GM10847 (cell line): Measurements from ENCODE around the gene CTNNBL1.

Experiments
- POLR2A ChIP-seq: IDR thresholded peaks from 2 replicates; pipeline ENCODE4 v1.6.1; 2011; ENCODE audit not compliant: insufficient read length; ENCODE audit errors: extremely low read depth

Gene CTNNBL1

DNA sequence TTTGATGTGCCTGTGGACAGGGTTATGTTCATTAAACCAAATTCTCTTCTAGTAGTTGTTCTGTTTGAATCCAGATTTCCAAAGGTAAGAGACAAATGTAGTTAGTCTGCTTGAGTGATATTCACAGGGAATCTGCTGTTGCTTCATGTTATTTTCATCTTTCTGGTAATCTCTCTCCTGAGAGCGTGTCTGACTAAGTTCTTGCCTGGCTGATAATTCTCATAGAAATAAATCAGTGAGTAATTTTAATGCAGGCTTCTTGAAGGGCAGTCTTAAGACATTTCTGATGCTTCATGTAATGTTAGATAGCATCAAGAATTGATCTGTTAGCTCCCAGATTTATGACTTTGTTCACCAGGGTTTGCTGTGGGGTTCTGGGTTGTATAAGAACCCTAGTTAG lies 54.2 kb downstream of the CTNNBL1 start:
- TF ChIP-seq POLR2A, result no peak

DNA sequence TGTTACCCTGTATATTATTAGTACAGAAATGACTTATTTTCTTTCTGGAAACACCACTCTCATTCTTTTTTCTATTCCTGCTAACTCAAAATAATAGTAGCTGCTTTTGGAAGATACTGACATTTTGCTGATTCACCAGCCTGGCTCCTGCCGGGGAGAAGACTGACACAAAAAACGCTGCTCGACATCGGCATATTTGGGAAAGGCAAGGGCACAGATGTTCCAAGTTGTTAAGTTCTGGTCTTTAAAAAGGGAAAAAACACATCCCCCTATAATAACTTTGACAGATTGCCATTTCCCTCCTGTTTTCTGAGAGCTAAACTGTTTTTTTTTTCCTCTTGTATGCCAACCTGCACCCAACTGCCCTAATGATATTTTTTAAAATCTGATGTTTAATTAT lies 55.4 kb downstream of the CTNNBL1 start:
- no peak for TF ChIP-seq POLR2A

DNA sequence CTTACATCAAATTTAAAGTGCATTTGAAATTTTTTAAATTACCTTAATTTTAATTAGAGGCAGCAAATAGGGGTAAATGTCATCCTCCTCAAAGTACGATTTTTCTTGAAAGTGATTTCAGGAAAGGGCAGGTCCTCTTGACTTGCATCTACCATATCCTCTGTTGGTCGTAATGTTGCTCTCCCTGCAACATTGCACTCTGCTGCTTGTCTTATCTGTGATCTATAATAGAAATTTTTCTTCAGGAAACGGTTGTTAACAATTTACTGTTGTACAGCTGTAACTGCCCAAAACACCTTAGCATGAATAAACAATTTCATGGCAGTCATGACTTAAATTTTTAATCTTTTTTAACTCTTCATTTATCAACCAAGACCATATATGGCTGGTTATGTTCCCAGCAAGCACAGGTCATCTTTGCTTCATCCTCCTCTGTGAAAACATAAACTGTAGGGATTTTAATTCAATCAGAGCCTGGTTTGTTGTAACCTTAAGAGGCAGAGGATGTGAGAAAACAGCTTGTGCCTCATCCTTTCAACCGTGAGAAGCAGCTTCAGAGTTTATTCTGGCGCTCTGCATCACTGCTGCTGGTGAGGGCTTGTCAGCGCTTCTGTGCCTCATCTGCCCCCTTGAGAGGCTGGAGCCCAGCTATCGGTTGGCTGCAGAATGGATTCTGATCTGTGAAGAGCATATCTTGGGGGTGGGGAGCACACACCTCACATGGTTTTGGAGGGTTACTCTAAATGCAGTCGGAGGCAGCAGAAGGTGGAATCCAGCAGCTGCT lies 56.0 kb downstream of the CTNNBL1 start:
- TF ChIP-seq POLR2A, result no peak

DNA sequence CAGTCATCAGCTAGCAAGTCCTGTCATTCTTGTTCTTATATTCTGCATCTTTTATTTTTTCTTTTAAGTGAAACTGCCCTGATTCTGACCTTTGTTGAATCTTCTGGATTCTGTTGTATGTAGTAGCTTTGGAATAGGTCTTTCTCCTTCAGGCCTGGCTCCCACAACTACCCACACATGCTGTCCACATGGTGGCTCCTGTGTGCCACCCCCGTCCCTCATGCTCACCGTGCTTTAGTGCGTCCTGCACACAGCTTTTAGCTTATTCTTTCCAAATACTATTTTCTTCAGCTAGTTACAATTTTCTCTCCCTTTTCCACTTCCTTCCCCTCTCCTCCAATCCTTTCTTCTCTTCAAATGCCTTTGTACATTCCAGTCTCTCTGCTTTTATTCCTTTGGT lies 61.8 kb downstream of the CTNNBL1 start:
- no peak for TF ChIP-seq POLR2A

DNA sequence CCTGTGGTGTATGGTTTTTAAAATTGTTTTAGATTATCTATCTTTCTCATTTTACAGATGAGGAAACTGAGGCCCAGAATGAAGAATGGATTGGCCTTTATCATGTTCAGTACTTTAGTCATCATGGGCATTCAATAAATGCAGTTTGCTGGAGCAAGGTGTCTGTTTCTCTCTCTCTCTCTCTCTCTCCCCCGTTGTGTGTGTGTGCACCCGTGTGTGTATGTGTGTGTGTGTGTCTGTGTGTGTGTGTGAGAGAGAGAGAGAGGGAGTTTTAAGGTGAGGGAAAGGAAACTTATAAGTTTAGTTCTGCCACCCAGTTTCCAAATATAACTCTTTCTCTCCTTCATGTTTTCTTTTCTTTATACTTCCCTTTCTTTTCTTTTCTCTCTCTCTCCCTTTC lies 62.4 kb downstream of the CTNNBL1 start:
- no peak for TF ChIP-seq POLR2A

DNA sequence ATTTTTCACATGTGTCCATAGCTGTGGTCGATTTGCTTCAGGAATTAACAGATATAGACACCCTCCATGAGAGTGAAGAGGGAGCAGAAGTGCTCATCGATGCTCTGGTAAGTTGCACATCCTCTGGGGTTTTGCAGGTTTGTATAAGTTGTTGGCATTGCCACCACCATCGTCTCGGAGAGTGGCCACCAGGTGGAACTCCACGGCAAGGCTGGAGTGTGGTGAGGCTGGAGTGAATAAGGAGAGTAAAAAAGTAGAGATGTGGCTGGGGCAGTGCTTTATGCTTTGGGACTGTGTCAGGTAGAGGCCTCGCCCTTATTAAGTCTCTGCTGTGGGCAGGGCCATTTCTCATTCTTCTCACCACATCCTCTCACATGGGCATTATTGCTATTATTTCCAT lies 63.7 kb downstream of the CTNNBL1 start:
- no peak for TF ChIP-seq POLR2A

DNA sequence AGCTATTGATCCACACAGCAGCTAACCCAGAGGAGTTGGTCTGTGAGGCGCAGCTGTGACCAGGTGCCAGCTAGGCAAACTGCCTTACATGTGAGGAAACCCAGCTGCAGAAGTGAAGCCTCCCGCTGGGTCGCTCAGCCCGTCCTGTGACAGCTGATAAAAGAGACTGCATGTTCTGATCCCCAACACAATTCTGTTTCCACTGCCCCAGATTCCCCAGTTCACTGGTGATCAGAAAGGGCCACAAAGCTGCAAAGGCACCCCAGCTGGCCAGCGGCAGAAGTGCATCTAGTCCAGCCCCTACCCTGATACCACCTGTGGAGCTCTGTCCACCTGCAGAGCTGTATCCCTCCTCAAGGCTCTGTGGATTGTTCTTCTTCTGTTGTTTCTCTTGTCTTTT lies 64.5 kb downstream of the CTNNBL1 start:
- no peak for TF ChIP-seq POLR2A

DNA sequence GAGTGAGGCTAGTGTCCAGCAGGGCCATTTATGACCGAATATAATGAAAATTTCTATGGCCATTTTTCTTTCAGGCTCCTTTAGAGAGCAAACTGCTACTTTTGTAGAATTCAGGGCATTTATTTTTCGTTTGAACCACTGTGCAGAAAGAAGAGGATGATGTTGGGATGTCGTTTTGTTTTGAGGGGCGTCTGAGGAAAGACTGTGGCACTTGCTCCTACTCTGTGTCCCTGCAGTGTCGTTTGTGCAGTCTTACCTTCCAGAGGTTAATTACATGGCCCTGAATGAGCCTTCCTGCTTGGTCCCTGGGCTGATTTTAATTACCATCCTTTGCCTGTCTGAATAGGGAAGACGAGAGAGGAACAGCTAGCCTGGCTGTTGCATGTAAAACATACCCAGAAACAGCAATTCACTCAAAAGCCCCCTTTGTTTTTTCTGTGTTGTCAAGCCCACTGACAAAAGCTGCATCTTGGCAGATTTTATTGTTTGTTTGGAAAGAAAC lies 65.3 kb downstream of the CTNNBL1 start:
- TF ChIP-seq POLR2A, result no peak

DNA sequence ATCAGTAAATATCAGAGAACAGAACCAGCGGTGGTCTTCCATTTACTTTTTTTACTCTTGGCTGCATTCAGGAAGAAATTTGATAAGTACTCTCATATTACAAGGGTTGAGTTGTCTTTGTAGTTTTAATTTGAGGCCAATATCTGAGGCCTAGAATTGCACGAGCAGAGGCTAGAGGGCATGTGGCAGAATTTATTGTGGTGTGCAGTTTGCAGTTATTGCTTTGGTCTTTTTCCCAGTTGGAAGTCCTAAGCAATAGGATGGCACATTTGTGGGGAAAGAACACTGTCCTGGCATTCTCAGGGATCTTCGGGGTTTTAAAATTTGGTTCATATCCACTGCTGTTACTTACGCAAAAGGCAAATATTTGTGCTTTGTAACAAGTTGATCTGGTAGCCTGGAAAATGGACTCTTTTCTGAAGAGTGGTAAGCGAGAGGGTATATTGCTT lies 66.0 kb downstream of the CTNNBL1 start:
- TF ChIP-seq POLR2A, result no peak

DNA sequence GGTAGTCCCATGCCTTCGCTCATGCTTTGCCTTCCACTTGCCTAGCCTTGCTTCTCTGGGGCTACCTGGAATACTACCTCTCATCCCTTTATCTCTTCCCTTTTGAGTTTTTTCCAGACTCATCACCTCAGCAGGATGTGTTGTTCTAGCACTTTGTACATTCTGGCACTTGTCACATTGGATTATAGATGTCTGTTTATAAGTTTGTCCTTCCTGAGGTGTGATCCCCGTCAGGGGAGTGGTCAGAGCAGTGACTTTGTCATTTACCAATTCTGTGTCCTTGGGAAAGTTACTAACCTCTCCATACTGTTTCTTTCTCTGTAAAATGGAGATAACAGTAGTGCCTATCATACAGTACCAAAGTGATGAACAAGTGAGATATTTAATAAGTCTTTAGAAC lies 66.5 kb downstream of the CTNNBL1 start:
- no peak for TF ChIP-seq POLR2A

DNA sequence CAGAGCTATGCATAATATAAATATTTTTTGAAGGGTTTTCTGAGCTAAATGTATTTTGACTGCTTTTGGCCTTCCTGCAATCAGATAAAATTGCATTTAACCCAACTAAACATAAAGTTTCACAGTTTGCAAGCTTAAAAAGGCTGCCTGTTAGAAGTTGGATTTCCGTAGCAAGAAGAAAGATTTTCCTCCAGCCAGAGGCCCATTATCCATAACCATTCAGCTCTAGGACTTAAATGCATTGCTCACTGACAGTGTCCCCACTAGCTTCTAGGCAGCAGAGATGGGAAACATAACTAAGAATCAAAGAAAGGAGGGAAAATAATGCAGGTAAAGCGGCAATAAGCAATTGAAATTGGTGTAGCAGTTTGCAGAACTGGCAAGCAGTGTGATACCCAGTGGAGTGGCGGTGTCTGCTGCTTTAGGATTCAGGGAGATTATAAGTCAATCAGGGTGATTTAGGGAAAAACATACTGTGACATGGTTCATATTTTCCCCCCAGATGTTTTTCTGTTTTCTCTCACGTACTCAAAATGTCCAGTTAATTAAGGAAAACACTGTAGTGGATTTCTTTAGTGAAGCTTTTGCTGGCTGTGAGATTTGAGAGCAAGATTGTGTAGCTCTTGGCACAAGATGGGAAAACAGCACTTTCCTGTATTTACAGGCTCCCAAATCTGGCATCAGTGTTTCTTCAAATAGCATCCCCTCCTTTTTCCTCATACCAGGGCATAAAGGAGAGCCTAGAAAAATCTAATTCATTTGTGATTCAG lies 69.1 kb downstream of the CTNNBL1 start:
- TF ChIP-seq POLR2A, result no peak

DNA sequence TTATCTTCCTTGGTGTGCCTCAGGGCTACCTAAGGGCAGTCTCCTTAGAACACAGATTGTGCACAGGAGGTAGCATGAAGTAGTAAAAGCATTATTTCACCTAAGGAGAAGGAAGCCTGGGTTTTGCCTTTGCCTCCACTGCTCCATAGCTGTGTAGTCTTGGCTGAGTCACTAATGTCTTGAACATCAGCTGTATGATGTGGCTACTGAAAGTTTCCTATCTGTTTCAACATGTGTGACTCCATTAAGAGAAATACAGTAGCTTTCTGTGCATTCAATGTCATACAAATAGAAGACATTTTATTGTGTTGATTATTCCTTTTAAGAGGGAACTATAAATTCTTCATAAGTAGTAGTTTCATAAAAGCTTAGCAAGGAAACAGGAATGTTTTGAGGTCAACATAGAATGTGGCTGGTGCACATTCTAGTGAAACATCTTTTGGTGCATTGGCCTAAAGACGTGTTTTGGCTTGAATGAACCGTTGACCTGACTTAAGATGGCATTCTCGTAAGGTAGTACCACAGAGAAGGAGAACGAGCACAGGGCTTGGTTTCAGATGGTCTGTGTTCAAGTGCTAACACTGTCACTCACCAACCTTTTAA lies 70.6 kb downstream of the CTNNBL1 start:
- no peak for TF ChIP-seq POLR2A

DNA sequence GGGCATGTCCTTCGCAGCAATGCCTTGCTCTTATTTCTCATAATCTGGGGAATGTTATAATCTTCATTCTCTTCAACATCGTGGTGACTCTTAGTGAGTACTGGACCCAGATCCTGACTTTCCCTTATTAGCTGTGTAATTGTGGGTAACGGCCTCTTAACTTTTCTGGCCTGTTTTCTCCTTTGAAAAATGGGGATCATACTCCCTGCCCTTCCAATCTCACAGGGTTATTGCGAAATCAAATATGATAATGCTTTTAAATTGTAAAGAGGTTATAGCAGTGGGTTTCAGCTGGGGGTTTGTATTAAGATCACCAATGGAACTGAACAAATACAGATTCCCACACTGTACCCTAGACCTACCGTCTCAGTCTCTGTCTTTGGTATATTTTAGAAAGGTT lies 77.1 kb downstream of the CTNNBL1 start:
- TF ChIP-seq POLR2A, result no peak

DNA sequence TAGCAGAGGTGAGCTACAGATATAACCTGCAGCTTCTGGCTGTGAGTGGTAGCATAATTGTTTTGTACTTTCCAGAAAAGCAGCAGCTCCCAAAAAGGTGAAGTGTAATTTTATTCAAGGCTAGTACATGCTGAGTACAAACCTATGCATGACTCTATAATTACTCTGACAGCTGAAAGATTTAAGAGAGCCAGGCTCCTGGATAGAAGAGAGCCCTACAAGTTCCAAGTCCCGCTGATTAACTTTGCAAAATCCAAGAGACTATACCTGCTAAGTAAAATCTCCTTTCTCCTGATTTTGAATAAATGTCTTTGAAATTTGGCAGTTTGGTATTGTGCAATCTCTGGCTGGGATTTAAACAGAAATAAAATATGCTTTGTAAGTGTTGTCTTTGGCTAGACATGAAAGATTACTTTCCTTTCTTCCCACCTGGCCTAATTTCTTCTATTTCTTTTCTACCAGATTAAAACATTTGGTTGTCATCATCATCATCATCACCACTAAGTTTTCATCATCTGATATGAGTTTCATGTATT lies 79.5 kb downstream of the CTNNBL1 start:
- no peak for TF ChIP-seq POLR2A

DNA sequence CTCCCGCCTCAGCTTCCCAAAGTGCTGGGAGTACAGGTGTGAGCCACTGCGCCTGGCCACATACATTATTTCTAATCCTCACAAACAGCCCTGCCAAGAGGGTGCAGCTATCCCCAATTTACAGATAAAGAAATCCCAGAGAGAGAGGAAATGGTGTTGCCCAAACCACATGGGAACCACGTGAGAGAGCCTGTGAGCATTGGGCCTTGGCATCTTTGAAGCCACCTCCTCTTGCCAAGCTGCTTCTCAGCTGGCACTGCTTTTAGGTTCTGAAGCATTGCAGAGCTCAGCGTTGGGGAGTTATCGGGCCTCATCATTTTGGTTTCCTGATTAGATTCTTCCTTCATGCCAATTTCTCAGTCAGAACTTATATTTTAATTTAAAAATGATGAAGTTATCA lies 80.3 kb downstream of the CTNNBL1 start:
- TF ChIP-seq POLR2A, result no peak

DNA sequence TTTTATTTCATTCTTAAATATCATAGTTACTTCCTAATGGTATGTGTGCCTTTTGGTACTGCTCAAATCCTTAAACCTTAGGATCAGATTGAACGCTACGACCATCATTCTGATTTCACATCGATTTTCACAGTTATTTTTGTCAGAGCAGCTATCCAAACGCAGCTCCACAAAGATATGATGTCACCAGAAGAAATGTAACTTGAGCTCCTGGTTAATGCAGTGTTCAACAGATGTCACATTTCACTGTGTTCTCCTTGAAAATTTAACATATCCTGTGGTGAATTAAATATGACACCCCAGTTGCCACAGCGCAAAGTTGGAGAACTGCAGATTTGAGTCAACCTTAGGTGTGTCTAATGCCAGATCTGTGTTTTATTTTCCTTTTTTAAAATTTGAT lies 81.4 kb downstream of the CTNNBL1 start:
- TF ChIP-seq POLR2A, result no peak
